ENCODE measurements around the gene RSF1.

DNA sequence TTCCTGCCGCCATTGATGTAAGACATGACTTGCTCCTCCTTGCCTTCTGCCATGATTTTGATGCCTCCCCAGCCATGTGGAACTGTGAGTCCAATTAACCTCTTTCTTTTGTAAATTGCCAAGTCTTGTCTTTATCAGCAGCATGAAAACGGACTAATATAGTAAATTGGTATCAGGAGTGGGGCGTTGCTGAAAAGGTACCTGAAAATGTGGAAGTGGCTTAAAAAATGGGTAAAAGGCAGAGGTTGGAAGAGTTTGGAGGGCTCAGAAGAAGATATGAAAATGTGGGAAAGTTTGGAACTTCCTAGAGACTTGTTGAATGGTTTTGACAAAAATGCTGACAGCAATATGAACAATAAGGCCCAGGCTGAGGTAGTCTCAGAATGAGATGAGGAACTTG lies 89.7 kb downstream of the RSF1 start:
- TF ChIP-seq, protein P1, sequence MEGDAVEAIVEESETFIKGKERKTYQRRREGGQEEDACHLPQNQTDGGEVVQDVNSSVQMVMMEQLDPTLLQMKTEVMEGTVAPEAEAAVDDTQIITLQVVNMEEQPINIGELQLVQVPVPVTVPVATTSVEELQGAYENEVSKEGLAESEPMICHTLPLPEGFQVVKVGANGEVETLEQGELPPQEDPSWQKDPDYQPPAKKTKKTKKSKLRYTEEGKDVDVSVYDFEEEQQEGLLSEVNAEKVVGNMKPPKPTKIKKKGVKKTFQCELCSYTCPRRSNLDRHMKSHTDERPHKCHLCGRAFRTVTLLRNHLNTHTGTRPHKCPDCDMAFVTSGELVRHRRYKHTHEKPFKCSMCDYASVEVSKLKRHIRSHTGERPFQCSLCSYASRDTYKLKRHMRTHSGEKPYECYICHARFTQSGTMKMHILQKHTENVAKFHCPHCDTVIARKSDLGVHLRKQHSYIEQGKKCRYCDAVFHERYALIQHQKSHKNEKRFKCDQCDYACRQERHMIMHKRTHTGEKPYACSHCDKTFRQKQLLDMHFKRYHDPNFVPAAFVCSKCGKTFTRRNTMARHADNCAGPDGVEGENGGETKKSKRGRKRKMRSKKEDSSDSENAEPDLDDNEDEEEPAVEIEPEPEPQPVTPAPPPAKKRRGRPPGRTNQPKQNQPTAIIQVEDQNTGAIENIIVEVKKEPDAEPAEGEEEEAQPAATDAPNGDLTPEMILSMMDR (optimal IDR thresholded peaks at IDR 0.05 in 1 of 3, IDR thresholded peaks at IDR 0.05 in 1 of 3, conservative IDR thresholded peaks at IDR 0.05 in 1 of 3; ENCODE audit: extremely low read depth in 1 of 3, insufficient read depth in 2 of 3, low read length in 3 of 3) = no peak
- TF ChIP-seq EZH2 (IDR thresholded peaks at IDR 0.05; ENCODE audit: low read length) = no peak
